GM12874 (cell line): Measurements from ENCODE around the gene MYL12B.

Experiments used
- TF ChIP-seq, protein P1 (sequence below): IDR thresholded peaks from 2 replicates; pipeline ENCODE4 v1.5.1; 2011; ENCODE audit warnings: low read depth, mild to moderate bottlenecking, control low read depth, low read length, moderate library complexity; ENCODE audit not compliant: insufficient read depth

Gene MYL12B

DNA sequence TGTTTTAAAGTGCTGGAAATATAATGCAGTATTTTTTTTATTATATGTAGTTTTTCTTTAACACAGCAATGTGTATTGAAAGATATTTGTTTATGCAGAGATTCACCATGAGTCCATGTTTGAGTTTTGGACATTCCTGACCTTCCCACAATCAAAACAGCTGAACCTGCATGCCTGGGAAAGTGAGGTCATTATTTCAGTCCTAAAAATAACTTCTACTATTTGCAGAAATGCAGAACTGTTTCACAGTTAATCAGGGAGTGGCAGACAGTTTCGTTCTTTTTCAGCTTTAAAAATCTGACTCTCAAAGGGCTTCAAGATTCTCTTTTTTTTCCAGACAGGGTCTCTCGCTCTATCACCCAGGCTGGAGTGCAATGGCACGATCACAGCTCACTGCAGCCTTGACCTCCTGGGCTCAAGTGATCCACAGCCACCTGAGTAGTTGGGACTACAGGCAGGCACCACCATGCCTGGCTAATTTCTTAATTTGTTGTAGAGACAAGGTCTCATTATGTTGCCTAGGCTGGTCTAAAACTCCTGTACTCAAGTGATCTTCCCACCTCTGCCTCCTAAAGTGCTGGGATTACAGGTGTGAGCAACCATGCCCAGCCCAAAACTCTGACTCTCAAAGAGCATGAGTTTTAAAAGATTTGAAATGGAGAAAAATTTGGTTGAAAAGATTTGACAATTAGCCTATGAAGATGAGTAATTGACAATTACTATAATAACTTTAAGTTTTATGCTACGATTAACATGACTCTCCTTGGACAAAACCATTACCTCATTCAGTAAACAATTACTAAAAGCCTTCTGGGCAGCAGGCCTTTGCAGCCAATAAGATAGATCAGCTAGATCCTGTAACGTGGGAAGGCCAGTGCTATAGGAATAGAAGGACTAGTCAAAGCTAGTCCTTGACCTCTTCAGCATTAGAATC is 5.0 kb upstream of the MYL12B start:
- TF ChIP-seq, protein P1, sequence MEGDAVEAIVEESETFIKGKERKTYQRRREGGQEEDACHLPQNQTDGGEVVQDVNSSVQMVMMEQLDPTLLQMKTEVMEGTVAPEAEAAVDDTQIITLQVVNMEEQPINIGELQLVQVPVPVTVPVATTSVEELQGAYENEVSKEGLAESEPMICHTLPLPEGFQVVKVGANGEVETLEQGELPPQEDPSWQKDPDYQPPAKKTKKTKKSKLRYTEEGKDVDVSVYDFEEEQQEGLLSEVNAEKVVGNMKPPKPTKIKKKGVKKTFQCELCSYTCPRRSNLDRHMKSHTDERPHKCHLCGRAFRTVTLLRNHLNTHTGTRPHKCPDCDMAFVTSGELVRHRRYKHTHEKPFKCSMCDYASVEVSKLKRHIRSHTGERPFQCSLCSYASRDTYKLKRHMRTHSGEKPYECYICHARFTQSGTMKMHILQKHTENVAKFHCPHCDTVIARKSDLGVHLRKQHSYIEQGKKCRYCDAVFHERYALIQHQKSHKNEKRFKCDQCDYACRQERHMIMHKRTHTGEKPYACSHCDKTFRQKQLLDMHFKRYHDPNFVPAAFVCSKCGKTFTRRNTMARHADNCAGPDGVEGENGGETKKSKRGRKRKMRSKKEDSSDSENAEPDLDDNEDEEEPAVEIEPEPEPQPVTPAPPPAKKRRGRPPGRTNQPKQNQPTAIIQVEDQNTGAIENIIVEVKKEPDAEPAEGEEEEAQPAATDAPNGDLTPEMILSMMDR: no peak

DNA sequence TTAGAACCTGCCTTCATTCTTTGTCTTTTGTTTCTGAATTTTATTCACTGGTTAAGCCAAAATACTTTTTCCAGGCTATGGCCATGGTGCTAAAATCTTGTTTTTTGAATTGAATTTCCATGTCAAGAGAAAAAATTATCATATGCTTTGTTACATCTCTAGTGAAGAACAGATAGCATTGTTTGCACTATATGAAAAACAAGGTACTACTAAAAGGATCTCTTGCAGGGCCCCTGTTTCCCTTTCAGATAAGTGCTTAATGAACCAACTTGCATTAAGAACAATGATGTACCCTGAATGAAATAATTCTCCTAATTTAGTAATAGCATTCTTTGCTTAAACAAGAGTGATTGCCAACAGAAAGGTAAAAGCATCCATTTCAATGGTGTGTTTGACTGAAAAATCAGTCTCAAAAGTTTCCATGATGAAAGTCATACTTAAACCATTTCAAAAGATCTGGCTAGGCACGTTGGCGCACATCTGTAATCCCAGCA is 4.3 kb upstream of the MYL12B start:
- TF ChIP-seq, protein P1: no peak

DNA sequence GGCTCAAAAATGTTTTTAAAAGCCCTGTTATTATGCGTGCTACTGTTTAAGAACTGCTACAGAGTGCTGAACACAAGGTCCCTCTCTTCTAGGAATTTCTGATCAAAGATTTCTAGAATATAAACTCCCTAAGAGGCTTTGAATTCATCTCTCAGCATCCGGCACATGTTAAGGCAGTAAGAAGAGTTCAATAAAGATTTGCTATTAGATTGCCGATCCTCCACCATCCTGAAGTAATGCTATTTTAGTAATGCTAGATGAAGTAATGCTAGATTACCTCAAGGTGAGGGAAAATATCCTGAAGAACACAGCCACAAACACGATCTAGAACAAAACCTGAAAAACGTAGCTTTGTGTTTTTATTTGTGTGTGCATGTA is 949 bp upstream of the MYL12B start:
- TF ChIP-seq, protein P1: no peak

DNA sequence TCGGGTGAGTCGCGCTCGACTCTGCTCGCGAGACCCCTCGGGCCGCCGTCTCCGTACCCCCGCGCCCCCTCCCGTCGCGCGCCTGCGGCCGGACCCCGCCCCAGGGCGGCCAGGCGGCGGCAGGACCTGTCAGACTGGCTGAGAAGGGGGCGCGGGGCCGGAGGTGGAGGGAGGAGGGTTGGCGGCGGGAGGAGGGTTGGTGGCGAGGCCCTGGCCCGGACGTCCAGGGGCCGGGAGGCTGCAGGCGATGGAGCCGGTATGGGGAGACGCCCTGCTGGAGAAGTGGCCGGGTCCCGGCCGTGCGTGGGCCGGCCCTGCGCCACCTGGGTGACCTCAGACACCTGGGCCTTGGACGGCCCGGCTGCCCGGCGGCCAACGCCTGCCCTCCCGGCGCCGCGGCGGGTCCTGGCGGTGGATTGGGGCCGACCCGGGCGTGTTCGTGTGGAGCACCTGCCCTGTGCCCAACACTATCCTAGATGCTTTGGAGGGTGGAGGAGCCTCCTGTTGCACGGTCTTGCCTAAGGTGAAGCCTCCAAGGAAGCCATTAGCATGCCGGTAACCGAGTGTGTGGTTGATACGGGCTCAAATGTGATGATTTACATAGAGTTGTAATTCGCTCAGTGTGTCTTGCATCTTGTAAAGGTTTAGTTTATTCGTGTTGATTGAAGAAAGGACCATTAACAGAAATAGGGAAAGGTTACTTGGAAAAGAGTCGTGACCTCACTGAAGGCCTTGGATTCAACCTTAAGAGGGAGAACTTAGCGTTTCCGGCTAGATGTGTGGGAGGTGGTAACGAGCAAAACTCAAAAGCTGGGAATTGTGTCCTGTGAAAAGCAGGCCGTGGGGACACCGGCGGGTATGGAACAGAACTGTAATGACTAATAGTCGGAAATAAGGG is 550 bp downstream of the MYL12B start:
- TF ChIP-seq, protein P1: no peak

DNA sequence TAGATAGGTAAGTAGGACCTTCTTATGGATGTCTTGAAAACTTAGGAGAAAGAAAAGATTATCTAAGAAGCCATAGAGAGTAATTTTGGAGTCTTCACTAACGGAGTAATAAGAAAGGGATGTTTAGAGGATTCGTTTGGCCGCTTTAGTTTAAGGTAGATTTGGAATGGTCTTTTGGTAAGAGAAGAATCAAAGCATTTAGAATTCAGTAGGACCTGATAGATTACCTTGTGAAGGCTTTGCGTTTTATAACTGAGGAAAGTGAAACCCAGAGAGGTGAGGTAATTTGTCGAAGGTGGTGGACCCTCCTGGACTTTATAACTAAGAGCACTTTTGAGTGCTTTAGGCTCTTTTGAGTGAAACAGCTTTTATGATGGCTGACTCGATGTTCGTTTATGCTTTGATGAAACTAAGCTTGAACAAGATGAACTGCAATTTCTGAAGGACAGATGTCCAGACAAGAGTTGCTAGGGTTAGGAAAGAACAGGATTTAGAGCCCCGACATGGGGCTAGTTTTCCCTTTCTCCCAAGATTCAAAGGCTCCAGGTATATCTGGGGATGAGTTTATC is 1.3 kb downstream of the MYL12B start:
- TF ChIP-seq, protein P1: no peak

DNA sequence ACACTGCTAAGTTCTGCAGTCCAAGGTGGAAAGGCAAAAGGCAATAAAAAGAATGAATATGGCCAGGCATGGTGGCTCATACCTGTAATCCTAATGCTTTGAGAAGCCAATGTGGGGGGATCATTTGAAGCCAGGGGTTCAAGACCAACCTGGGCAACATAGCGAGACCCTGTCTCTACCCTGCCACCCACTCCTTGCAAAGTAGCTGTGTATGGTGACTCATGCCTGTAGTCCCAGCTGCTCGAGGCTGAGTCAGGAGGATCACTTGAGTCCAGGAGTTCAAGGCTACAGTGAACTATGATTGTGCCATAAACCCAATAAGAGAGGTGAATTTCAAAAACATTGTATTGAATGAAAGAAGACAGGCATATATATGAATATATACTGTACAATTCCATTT is 2.4 kb downstream of the MYL12B start:
- TF ChIP-seq, protein P1: no peak
